COLO668 (cell line): ENCODE results near the gene RAB3IL1.

Source experiments
- DNase-seq: peaks from one replicate; lab custom pipeline; 2025; ENCODE audit not compliant: unreplicated experiment; lab: John Stamatoyannopoulos, UW

The RAB3IL1 gene

DNA sequence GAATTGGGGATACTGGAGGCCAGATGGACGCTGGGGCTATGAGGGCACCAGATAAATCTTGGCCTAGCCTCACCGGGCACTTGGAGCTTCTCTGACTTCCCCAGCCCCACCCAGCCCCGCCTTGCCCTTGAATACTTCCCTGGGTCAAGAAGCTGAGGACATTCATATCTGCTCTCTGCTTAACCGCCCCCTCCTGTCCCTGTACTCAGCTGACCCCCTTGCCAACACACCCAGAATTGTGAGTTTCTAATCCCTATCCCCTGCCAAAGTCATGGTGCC lies 48.0 kb downstream of the RAB3IL1 start:
- DNase-seq, result no peak

DNA sequence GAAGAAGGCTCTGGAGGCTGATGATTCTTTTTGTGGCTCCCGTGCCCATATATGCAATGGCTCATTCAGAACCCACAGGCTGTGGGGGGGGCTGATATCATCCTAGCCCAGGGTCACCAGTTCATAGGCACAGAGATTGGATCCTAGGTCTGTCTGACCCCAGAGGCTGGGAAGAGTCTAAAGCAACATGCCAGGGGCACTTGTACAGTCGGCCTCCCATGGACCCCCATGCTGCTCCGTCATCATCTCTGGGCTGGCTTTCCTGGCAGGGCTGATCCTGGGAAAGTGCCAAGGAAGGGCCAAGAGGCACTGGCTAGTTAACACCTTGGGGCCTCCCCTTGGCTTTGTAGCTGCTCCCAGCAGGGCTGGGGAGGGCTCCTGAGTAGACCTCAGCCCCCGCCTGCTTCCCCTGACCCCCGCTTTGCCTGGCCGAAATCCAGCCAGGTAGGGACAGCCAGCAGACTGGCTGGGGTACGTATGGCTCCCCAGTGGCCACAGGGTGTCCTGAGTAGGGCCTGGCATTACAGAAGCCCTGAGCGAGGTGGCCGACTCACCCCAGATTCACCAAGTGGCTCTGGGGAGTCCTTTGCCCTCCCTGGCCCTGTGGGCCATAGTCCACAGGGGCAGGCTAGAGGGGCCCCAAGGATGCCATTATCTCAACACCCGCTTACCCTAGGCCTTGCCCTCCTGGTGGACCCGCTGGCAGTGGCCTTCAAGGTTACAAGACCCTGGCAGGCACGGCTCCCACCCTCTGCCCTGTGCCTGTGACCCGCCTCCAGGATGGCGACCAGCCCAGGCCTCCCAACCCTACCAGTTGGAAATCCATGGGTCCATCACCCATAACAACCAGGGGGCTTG lies 48.6 kb downstream of the RAB3IL1 start:
- no peak for DNase-seq

DNA sequence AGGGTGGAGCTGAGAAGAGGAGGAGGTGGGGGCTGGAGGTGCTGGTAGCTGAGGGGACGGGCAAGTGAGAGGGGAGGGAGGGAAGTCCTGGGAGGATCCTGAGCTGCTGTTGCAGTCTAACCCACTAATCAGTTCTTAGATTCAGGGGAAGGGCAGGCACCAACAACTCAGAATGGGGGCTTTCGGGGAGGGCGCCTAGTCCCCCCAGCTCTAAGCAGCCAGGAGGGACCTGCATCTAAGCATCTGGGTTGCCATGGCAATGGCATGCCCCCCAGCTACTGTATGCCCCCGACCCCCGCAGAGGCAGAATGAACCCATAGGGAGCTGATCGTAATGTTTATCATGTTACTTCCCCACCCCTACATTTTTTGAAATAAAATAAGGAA lies 50.4 kb downstream of the RAB3IL1 start:
- DNase-seq, result no peak

- no peak for DNase-seq
Observed at GRCh38 chr11:61866231-61866957, 51.0 kb downstream of the RAB3IL1 start.

DNA sequence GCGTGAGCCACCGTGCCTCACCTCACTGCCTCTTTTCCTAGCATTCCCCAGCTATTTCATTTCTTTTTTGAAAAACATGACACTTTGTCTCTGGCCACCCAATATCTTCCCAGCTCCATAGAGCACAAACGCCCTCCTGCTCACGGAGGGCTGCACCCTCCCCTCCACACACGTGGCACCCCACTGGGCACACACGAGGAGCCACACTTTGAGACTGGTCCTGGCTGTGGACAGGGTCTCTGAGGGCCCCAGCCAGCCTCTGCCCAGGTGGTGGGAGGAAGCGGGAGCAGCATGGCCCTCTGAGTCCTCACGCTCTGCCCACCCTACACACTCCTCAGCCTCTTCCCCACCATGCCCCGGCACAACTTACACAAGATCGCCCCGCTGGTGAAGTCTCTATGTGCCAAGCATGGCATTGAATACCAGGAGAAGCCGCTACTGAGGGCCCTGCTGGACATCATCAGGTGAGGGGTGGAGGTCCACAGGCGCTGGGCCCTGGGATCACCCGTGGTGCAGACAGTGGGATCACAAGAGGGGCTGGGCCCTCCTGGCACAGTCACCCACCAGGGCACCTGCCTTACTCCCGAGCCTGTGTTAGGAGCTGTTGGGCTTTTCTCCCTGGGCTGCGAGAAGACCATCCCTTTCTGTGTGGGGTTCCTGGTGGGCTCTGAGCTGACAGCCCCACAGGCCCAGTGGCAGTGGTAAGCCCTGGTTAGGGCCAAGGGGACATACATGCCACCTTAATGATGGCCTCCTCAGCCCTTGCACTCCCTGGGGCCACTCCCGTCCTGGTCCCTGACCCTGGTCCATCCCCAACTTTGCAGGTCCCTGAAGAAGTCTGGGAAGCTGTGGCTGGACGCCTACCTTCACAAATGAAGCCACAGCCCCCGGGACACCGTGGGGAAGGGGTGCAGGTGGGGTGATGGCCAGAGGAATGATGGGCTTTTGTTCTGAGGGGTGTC lies 52.3 kb downstream of the RAB3IL1 start:
- no peak for DNase-seq

DNA sequence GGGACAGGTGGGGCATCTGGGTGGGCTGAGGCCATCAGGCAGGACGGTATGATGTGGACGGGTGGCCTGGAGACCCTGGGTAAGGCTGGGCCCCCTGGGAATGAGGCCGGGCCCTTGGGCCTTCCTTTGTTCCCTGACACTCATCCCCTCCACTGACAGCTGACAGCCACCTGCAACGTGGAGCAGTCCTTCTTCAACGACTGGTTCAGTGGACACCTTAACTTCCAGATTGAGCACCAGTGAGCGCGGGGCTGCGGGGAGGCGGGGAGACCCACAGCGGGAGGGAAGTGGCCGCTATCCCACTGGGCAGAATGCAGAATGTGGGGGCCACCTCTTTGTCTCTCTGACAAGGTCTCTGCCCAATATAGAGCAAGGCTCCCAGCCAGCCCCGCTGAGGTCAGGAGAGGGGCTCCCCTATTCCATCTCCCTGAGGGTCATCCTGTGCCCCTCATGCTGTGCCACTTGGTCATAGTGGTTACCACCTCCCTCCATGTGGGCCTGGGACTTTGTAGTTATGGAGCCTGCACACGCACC lies 53.8 kb downstream of the RAB3IL1 start:
- no peak for DNase-seq

- DNase-seq, result no peak
Observed at GRCh38 chr11:61862714-61863547, 54.4 kb downstream of the RAB3IL1 start.

DNA sequence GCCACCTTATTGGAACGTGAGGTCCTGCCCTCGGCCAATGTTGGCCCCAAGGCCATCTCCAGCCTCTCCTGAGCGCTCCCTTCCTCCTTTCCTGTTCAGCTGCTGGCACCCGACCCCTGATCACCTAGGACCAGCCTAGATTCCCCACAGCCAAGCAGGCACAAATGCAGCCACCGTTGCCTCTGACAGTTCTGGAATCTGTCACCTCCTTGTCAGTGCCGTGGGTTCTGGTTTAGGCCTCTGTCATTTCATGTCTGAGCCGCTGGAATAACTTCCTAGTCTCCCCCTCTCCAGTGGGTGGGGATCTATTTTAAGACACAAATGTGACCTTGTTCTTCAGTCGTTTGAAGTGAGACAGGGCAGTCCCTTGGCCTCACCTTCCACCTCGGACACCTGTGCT lies 55.7 kb downstream of the RAB3IL1 start:
- DNase-seq, result no peak

DNA sequence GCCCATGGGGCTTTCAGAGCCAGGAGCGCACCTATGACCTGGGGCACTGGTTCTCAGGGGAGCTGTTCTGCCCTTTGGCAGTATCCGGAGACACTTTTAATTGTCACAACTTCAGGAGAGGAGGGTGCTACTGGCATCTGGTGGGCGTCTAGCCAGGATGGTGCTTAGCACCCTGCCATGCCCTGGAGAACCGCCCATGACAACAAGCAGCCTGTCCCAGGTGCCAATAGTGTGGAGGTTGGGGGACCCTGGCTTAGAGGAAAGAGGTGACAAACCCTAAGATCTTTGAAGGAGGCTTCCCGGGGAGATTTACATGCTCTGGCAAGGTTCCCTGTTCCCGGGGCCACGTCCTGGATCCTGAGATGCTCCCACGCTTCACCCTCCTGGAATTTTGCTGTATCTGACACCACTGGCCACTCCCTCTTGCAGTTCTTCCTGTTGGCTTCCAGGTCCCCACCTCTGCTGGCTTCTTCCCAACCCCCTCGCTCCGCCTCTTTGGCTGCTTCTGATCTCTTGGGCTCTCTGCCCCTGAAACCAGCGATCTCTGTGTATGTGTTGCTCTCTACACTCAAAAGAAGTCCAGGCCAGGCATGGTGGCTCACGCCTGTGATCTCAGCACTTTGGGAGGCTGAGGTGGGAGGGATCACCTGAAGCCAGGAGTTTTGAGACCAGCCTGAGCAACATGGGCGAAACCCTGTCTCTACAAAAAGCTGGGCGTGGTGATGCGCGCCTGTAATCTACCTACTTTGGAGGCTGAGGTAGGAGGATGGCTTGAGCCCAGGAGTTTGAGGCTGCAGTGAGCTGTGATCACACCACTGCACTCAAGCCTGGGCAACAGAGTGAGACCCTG lies 57.1 kb downstream of the RAB3IL1 start:
- DNase-seq, result no peak

GRCh38 chr11:61855939-61856680 lies 61.3 kb downstream of the RAB3IL1 start:
- DNase-seq, result no peak

DNA sequence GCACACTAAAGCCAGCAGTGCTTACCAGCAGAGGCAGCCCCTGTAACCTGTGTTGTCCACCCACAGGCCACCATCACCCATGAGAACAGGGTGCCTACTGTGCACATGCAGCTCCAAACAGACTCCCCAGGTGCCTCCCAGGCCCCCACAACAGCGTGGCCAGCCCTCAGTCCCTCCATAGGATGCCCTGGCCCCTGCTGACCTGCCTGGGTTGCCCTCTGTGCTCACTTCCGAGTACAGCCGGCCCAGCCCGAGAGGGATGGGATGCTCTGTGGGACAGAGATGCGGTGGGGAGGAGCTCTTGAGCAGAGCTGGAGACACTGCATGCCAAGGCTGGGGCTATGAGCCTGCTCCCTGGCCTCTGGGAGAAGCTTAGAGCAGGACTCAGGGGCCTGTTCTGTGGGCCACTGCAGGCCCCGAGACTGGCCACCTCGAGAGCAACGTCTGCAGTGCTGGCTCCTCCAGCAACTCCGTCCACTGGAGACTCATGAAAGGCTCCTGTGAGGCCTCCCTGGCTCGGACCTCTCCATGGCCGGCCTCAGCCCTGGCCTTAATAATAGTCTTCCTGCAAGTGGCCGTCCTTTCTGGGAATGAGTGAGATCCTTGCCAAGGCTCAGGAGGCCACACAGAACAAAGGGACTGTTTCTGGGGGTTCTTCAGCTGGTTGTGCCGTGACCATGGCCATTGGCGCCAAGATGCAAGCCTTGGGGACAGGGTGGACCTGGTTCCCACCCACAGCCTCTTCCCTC lies 62.2 kb downstream of the RAB3IL1 start:
- DNase-seq, result no peak

- DNase-seq, result no peak
Observed at GRCh38 chr11:61854206-61854895, 63.0 kb downstream of the RAB3IL1 start.

GRCh38 chr11:61853698-61854169 lies 63.6 kb downstream of the RAB3IL1 start:
- no peak for DNase-seq

GRCh38 chr11:61851900-61852295 lies 65.5 kb downstream of the RAB3IL1 start:
- no peak for DNase-seq

- DNase-seq, result no peak
Observed at GRCh38 chr11:61851113-61851899, 66.1 kb downstream of the RAB3IL1 start.

DNA sequence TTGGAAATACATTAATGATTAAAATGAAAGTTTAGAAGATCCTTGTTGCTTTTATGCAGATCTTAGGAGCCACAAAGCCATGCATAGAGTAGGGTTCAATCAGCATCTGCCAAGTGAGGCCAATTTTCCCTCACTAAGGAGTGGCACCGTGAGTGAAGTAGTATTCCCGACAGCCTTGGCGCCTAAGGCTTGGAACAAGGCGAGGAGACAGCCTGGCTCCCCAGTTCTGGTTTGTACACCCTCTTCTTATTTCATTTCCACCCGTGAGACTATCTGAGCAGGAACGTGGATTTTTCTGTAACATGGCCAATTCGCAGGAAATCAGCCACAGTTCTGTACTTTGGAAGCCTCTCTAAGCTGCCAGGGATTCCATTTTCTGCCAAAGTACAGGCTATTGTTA lies 66.7 kb downstream of the RAB3IL1 start:
- DNase-seq, result no peak

GRCh38 chr11:61848631-61849030 lies 68.7 kb downstream of the RAB3IL1 start:
- no peak for DNase-seq
